GM19452 (cell line): ENCODE results near the gene ZSCAN12.
A peak's percentile ranks its signal among the peaks of the same experiment; 100 is the strongest.
"Not testable (repeated sequence)": the region's sequence is repeated elsewhere in the genome, so short reads cannot be mapped to it uniquely, and the experiment has no call there.

ENCODE experiments used
- ATAC-seq: cut with Tn5 transposase; IDR thresholded peaks from one replicate; pipeline ENCODE4 v1.9.1; 2021; ENCODE audit not compliant: unreplicated experiment

The ZSCAN12 gene

GRCh38 chr6:28399350-28400121 is at the start of gene ZSCAN12:
Gene ZSCAN12, minus strand, starts transcription at chr6:28399747. Its CDS starts 1,342 bp downstream, at chr6:28398405.
- peak; percentile 83 for ATAC-seq

DNA sequence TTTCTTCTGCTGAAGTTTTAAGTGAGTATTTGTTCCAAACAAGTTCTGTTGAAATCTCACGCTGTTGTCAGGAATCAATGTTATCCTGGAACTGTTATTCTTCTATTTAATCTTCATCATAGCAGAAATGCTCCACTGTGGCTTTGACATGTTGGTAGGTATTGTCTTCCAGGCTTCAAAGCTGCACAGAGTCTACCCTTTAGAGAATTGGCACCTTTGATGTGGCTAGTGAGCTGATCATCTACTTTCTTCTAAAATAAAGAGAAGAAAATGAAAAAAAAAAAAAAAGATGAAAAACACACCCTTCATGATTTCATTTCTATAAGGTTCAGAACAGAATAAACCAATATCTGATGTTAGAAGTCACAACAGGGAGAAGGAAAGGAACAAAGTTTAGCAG is 49.5 kb upstream of the ZSCAN12 start:
- ATAC-seq: no peak

- not testable (repeated sequence) for ATAC-seq
These were observed 48.0 kb upstream of the ZSCAN12 start for GRCh38 chr6:28447512-28447906.

GRCh38 chr6:28446818-28447511 is 47.4 kb upstream of the ZSCAN12 start:
- no peak for ATAC-seq

GRCh38 chr6:28444759-28445158 is 45.2 kb upstream of the ZSCAN12 start:
- ATAC-seq: not testable (repeated sequence)

GRCh38 chr6:28443112-28443773 is 43.7 kb upstream of the ZSCAN12 start, which contains the start of gene ZSCAN23:
Gene ZSCAN23, minus strand, starts transcription at chr6:28443491. Its CDS starts 7,225 bp downstream, at chr6:28436266.
- ATAC-seq: peak; percentile 80

DNA sequence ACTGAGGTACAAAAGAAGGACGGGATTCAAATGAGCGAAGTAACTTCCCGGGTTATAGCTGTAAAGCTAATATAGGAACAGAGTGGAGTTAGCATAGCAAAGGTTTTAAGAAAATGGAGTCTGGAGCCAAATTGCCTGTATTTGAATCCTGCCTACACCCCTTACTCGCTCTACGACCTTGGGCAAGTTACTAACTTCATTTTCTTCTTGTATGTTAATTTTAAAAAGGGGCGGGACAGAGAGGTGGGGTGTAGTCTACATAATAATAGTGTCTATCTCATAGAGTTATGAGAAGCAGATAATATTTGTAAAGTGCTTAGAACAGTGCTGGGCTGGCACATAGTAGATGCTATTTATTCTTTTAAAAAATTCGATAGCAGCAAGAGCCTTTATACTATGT is 43.0 kb upstream of the ZSCAN12 start:
- no peak for ATAC-seq

GRCh38 chr6:28436404-28436803 is 36.9 kb upstream of the ZSCAN12 start:
- ATAC-seq: no peak

DNA sequence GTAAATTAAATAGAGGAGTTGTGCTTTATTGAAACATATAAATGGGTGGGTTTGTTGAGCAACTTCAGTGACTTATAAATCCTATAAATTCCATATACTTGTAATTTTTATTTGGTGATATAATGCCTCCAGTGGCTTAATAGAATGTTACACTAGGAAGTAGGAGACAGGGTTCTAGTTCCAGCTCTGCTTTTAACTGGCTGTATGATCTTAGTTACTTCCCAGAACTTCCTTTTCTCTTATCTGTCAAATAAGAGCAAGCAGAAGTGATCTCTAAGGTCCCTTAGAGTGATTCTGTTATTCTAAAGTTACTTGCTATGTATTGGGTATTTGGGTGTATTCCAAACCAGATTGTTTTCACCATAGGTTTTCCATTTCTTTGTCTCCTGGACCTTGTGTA is 33.6 kb upstream of the ZSCAN12 start:
- no peak for ATAC-seq

DNA sequence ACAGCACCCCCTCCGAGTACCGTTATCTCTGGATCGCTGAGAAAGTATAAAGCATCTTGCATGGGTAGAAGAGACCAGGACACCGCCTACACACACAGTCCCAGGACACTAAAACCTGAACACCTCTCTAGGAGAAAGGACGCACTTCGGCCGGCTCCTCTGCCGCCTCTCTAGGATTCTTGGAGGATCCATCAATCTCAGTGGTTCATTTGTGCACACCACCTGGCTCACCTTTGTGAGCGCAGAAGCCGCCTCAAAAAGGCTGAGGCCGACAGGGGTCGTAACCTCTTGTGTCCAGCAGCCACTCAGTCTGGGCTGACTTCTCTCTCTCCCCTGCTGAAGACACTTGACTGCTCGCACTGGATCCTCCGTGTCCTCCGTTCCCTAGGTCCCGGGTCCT is 30.2 kb upstream of the ZSCAN12 start:
- no peak for ATAC-seq

DNA sequence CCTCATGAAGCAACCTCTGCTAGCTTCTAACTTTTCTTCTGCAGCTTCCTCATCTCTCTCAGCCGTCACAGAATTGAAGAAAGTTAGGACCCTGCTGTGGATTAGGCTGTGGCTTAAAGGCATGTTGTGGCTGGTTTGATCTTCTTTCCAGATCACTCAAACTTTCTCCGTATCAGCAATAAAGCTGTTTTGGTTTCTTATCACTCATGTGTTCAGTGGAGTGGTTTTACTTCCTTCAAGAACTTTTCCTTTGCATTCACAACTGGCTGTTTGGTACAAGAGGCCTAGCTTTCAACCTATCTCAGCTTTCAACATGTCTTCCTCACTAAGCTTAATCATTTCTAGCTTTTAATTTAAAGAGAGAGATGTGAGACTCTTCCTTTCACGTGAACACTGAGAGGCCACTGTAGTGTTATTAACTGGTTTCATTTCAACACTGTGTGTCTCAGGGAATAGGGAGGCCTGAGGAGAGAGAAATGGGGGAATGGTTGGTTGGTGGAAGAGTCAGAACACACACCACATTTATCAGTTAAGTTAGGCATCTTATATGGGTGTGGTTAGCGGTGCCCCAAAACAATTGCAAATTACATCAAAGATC is 26.5 kb upstream of the ZSCAN12 start:
- ATAC-seq: no peak

GRCh38 chr6:28424163-28424562 is 24.6 kb upstream of the ZSCAN12 start:
- no peak for ATAC-seq

DNA sequence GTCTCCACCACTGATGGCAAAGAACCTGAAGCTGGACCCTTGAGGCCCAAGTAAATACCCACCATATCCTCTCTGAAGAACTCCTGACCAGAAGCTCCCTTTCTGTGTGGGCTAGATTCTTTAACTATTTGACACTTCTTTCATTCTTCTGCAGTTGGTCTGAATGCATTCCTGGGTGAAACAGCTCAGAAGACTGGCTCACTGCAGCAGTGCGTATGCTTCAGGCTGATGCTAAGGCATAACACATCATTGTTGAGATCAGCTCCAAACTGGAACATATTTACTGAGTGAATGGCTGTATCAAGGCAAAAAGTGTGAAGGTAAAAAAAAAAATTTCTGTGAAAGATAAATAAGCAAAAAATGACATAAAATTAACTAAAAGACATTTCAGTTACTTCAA is 24.0 kb upstream of the ZSCAN12 start:
- ATAC-seq: no peak

GRCh38 chr6:28413681-28414080 is 14.1 kb upstream of the ZSCAN12 start:
- no peak for ATAC-seq

- no peak for ATAC-seq
These were observed 11.2 kb upstream of the ZSCAN12 start for GRCh38 chr6:28410767-28411166.

DNA sequence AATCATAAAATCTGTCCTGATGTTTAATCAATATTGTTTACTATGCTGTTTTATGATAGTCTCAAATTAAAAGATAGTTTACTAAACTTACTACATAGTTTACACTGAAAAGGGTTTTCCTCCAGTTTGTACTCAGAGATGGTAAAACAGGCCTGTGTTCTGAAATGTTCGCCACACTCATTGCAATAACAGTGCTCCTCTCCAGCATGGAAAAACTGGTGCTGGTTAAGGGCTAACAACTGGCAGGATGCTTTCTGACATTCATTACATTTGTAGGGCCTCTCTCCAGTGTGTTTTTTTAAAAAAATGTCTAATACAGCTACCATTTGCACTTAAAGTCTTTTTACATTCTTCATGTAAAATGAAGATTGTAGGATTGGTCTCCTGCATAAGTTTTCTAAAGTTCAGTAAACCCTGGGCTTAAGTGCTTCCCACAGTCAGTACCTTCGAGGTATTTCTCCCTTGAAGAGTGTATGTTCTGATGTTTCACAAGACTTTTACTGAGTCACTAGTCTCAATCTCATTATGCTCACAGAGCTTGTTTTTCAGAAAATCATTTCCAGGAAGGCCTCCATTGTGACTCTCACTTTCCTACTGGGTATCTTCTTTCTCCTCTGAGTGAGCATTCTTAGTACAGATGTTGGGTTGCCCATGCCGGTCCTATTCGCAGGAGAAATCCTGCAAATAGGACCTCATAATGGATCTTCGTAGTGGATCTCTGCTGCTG is 8.7 kb upstream of the ZSCAN12 start:
- no peak for ATAC-seq

GRCh38 chr6:28407401-28407800 is 7.9 kb upstream of the ZSCAN12 start:
- ATAC-seq: no peak

- ATAC-seq: not testable (repeated sequence)
These were observed 4.4 kb upstream of the ZSCAN12 start for GRCh38 chr6:28403923-28404322.

- no peak for ATAC-seq
These were observed 2.6 kb upstream of the ZSCAN12 start for GRCh38 chr6:28402197-28402596.

GRCh38 chr6:28401172-28401571 is 1.6 kb upstream of the ZSCAN12 start:
- ATAC-seq: no peak

- no peak for ATAC-seq
These were observed 540 bp upstream of the ZSCAN12 start for GRCh38 chr6:28400122-28400451.
